GM12872 (cell line): Measurements from ENCODE around the gene CHML.

Source experiments
- CTCF ChIP-seq: IDR thresholded peaks from 3 replicates; pipeline ENCODE4 v1.5.1; 2011; ENCODE audit warnings: low read depth, mild to moderate bottlenecking, low read length, moderate library complexity; ENCODE audit not compliant: insufficient read depth

The CHML gene

GRCh38 chr1:241630476-241630875 is 9.7 kb downstream of the CHML start:
- TF ChIP-seq CTCF: no peak

GRCh38 chr1:241630005-241630404 is 10.2 kb downstream of the CHML start:
- TF ChIP-seq CTCF: no peak

GRCh38 chr1:241627453-241628259 is 12.5 kb downstream of the CHML start:
- peak; percentile 55; the same call in 2 of the 3 replicates for TF ChIP-seq CTCF

GRCh38 chr1:241624935-241625334 is 15.2 kb downstream of the CHML start:
- no peak for TF ChIP-seq CTCF

- TF ChIP-seq CTCF: no peak
These were observed 17.5 kb downstream of the CHML start for GRCh38 chr1:241622669-241623068.

GRCh38 chr1:241617426-241617825 is 22.7 kb downstream of the CHML start:
- no peak for TF ChIP-seq CTCF

- no peak for TF ChIP-seq CTCF
These were observed 24.9 kb downstream of the CHML start for GRCh38 chr1:241615043-241615974.
